Activated T-cell treated with anti-CD3 and anti-CD28 coated beads for 48 hours (primary cell): Measurements from ENCODE around the gene KMT2C.
"Not testable (repeated sequence)": the region's sequence is repeated elsewhere in the genome, so short reads cannot be mapped to it uniquely, and the experiment has no call there.

Source experiments
- DNase-seq: peaks from one replicate; pipeline ENCODE4 v3.0.0-alpha.2; 2020; ENCODE audit warnings: low read depth

The KMT2C gene

GRCh38 chr7:152355474-152356057, 80.2 kb downstream of the KMT2C start:
- no peak for DNase-seq

- no peak for DNase-seq
Observed at GRCh38 chr7:152354061-152354460, 81.7 kb downstream of the KMT2C start.

GRCh38 chr7:152353281-152353680, 82.5 kb downstream of the KMT2C start:
- DNase-seq = not testable (repeated sequence)

- not testable (repeated sequence) for DNase-seq
Observed at GRCh38 chr7:152351747-152352146, 84.1 kb downstream of the KMT2C start.

GRCh38 chr7:152351168-152351567, 84.6 kb downstream of the KMT2C start:
- no peak for DNase-seq

- DNase-seq = no peak
Observed at GRCh38 chr7:152347888-152348287, 87.9 kb downstream of the KMT2C start.

- no peak for DNase-seq
Observed at GRCh38 chr7:152344253-152344652, 91.5 kb downstream of the KMT2C start.

GRCh38 chr7:152342796-152343195, 93.0 kb downstream of the KMT2C start:
- no peak for DNase-seq

GRCh38 chr7:152341914-152342236, 93.9 kb downstream of the KMT2C start:
- no peak for DNase-seq

- no peak for DNase-seq
Observed at GRCh38 chr7:152341039-152341913, 94.5 kb downstream of the KMT2C start.

GRCh38 chr7:152340161-152340560, 95.6 kb downstream of the KMT2C start:
- DNase-seq = no peak

- no peak for DNase-seq
Observed at GRCh38 chr7:152338561-152338960, 97.2 kb downstream of the KMT2C start.

GRCh38 chr7:152336754-152337368, 98.9 kb downstream of the KMT2C start:
- DNase-seq = no peak

GRCh38 chr7:152335900-152336571, 99.8 kb downstream of the KMT2C start:
- DNase-seq = no peak

- DNase-seq = no peak
Observed at GRCh38 chr7:152333134-152333533, 102.7 kb downstream of the KMT2C start.

- no peak for DNase-seq
Observed at GRCh38 chr7:152330827-152331226, 105.0 kb downstream of the KMT2C start.

GRCh38 chr7:152329469-152329868, 106.3 kb downstream of the KMT2C start:
- no peak for DNase-seq

GRCh38 chr7:152328234-152328633, 107.6 kb downstream of the KMT2C start:
- no peak for DNase-seq

- DNase-seq = no peak
Observed at GRCh38 chr7:152315845-152316244, 120.0 kb downstream of the KMT2C start.

GRCh38 chr7:152313831-152314604, 121.8 kb downstream of the KMT2C start:
- no peak for DNase-seq

GRCh38 chr7:152313217-152313616, 122.6 kb downstream of the KMT2C start:
- DNase-seq = no peak

- no peak for DNase-seq
Observed at GRCh38 chr7:152312316-152312715, 123.5 kb downstream of the KMT2C start.
